Measurements from ENCODE around the gene BRCA1. TPM values are rescaled to one million over a fixed set of nuclear protein-coding genes. Genes with fewer than 3 reads are reported as not detected.
"Not testable (repeated sequence)": the region's sequence is repeated elsewhere in the genome, so short reads cannot be mapped to it uniquely, and the experiment has no call there.

BRCA1 gene
- total RNA-seq = 6.4 TPM

DNA sequence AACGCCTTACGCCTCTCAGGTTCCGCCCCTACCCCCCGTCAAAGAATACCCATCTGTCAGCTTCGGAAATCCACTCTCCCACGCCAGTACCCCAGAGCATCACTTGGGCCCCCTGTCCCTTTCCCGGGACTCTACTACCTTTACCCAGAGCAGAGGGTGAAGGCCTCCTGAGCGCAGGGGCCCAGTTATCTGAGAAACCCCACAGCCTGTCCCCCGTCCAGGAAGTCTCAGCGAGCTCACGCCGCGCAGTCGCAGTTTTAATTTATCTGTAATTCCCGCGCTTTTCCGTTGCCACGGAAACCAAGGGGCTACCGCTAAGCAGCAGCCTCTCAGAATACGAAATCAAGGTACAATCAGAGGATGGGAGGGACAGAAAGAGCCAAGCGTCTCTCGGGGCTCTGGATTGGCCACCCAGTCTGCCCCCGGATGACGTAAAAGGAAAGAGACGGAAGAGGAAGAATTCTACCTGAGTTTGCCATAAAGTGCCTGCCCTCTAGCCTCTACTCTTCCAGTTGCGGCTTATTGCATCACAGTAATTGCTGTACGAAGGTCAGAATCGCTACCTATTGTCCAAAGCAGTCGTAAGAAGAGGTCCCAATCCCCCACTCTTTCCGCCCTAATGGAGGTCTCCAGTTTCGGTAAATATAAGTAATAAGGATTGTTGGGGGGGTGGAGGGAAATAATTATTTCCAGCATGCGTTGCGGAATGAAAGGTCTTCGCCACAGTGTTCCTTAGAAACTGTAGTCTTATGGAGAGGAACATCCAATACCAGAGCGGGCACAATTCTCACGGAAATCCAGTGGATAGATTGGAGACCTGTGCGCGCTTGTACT is at the start of gene BRCA1:
TSS of gene BRCA1 (minus strand) at position 232 of the 834 bp plus-strand sequence. CDS start 1,268 bp downstream, outside the sequence.
- peak; percentile 88 for DNase-seq

DNA sequence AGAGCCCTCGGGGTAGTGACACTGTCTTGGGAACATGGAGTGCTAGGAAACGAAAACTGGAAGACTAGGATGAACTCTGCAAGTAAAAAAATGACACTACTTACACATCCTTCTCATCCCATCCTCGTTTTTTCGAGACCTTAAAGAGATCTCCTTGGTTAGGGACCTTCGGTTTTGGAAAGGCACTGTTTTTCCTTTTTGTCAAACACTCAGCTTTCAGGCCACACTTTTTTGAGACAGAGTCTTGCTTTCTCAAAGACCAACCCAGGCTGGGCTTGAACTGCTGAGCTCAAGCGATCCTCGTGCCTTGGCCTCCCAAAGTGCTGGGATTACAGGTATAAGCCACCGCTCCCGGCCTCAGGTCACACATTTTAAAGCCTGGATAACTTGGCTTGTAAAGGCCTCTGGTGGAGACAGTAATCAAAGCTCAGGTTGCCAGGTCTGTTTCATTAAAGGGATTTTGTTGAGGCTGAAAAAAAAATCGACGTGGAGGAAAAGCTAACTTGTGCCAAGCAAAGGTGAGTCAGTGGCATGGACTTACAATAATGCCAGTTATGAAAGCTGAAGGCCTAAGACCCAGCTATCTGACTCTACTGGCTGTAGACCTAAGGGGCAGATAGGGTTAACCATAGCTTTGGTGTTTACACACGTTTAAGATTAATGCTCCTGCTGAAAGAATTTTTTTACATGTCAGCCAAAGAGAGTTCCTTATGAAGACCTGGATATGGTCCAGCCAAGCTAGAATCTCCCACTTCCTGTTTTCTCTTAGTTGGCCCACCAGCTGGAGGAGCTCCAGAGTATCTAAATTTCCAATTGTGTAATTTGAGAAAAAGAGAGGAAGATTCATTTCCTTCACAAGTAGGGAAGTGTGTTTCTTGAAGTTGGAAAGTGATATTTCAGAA is 46.7 kb upstream of the BRCA1 start:
- no peak for DNase-seq

DNA sequence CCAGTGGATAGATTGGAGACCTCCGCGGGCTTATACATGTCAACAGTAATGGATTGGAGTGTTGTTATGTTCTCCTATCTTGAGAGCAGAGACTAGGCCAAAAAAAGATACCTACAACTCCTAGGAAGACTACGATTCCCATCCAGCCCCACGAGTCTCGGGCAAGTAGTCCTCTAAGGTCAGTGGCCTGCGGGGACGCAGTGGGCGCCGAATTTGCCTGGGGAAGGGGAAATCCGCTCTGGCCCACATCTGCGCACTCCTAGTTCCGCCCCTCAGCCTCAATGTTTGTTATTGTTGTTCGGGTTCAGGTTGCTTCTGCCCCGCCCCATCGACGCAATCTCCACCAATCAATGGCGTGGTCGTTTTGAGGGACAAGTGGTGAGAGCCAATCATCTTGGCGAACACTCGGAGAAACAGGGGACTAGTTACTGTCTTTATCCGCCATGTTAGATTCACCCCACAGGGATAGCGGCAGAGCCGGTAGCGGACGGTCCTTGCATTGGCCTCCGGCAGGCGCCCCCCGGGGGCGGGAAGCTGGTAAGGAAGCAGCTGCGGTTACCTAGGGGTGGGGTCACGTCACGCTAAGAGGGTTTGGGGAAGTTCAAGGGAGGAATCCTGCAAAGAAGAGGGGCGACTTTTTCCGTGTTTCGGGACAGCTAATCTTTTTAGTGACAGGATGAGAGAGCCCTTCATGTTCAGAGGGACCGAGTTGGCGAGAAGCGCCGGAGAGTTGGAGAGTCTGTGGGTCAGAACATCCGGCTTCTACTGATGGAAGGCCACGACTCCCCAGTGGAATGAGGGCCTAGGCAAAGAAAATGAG is 45.8 kb upstream of the BRCA1 start, which contains the start of gene NBR1:
TSS of gene NBR1 (plus strand) at position 449 of the 820 bp plus-strand sequence. CDS start 4,586 bp downstream, outside the sequence.
- peak; percentile 96 for DNase-seq

DNA sequence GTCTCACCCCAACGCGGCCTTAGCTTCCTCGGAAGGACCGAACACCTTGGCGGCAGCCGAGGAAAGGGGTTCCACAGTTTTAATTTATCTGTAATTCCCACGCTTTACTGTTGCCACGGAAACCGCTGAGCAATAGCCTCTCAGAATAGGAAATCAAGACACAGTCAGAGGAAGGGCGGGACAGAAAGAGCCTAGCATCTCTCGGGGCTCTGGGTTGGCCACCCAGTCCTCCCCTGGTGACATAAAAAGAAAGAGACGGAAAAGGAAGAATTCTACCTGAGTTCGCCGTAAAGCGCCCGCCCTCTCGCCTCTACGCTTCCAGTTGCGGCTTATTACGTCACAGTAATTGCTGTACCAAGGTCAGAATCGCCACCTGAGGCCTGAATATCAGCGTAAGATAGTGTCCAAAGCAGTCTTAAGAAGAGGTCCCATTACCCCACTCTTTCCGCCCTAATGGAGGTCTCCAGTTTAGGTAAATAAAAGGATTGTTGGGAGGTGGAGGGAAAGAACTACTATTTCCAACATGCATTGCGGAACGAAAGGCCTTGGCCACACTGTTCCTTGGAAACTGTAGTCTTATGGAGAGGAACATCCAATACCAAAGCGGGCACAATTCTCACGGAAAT is 45.1 kb upstream of the BRCA1 start:
- peak; percentile 89 for DNase-seq

DNA sequence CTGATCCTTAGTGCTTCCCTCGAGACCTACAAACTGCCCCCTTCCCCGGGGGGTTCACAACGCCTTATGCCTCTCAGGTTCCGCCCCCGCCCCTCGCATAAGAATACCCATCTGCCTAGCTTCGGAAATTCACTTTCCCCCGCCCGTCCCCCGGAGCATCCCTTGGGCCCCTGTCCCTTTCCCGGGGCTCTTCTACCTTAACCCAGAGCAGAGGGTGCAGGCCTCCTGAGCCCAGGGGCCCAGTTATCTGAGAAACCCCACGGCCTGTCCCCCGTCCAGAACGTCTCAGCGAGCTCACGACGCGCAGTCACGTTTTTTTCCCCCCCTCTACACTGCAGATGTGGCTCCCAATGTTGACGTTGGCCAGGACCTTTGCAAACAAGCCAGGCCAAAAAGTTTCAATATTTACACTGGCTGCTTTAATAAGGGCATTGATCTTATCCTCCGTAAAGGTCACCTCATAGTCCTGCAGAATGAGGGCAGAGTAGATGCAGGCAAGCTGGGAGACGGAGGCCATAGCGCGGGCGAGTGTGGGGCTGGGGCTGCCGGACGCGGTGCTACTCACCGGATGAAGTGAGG is 44.5 kb upstream of the BRCA1 start:
- peak; percentile 20 for DNase-seq

DNA sequence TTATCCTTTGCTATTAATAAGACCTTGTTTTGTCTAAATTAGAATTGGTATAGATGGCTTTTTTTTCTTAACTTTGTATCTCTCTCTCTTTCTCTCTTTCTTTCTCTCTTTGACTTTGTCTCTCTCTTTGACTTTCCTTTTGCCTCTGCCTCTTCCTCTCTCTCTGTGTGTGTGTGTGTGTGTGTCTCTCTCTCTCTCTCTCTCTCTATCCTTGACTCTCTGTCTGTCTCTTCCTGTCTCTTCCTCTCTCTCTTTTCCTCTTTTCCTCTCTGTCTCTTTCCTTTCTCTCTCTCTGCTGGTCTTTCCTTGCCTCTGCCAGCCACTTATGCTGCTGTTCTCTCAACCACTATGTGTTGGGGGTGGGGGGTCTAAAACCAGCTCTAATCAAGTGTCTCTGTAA is 40.8 kb upstream of the BRCA1 start:
- not testable (repeated sequence) for DNase-seq

DNA sequence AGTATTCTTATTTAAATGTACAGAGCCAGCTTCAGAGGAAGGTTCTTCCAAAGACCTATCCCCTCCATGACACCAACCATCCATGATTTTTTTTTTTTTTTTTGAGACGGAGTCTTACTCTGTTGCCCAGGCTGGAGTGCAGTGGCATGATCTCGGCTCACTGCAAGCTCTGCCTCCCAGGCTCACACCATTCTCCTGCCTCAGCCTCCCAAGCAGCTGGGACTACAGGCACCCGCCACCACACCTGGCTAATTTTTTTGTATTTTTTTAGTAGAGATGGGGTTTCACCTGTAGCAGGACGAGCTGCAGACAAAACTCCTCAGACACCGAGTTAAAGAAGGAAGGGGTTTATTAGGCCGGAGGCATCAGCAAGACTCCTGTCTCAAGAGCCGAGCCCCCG is 34.8 kb upstream of the BRCA1 start:
- DNase-seq = not testable (repeated sequence)

DNA sequence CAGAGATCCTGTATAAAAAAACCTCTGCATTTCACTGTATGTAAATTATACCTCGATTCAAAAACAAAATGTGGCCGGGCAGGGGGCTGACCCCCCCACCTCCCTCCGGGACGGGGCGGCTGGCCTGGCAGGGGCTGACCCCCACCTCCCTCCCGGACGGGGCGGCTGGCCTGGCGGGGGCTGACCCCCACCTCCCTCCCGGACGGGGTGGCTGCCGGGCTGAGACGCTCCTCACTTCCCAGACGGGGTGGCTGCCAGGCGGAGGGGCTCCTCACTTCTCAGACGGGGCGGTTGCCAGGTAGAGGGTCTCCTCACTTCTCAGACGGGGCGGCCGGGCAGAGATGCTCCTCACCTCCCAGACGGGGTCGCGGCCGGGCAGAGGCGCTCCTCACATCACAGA is 34.1 kb upstream of the BRCA1 start:
- not testable (repeated sequence) for DNase-seq

DNA sequence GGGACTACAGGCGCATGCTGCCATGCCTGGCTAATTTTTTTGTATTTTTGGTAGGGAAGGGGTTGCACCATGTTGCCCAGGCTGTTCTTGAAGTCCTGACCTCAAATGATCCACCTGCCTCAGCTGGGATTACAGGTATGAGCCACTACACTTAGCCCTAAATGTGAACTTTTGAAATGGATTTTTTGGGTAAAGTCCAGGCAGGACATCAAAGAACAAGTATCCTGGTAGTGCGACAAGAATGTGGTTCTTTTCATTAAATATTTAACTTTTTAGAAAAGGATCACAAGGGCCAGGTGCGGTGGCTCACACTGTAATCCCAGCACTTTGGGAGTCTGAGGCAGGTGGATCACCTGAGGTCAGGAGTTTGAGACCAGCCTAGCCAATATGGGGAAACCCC is 30.5 kb upstream of the BRCA1 start:
- no peak for DNase-seq

DNA sequence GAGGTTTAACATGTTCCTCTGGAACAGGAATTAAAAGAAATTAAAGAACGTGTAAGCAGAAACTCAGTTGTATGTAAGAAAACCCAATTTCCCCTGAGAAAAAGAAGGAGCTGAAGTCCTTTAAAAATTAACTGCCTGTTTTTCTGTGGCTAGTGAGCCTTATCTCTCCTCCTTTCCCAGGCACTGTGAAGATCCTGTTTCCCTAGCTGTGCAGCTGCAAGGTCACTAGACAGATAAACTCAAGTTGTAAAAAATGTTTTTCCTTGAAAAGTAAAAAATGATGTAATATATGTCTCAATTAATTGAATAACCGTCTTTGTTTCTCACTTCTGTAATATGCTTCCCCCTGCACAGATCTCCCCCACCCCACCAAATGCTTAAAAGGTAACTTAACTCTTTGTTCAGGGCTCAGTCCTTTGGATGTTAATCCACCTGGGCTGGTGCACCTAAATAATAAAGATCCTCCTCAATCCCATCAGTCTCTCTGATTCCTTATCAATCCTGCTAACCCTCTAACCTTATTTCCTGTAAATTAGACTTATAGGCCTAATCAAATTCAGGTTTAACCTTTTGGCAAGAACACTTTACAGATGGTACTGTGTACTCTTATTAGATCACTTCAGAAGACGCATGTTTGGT is 28.2 kb upstream of the BRCA1 start:
- DNase-seq = not testable (repeated sequence)

DNA sequence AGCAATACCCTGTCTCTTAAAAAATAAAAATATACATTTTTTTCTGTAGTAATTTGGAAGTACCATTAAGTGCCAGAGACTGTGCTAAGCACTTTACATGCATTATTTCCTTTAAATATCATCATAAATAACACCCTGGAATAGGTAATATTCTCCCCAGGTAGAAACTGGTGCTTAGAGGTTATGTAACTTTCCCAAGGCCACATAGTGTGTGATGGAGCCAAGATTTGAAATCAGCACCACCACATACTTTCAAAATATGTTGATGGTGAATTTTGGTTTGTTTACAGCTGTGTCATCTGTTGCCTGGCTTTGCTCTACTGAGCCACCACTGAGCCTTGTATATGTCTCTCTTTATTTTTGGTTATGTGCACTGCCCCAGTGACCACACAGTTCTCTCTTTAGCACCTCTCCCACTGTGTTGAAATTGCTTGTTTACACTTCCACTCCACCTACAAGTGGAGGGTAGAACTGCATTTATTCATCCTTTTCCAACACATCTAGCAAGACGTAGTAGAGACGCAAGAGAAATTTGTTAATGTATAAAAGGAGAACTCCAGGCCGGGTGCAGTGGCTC is 26.8 kb upstream of the BRCA1 start:
- DNase-seq = no peak

DNA sequence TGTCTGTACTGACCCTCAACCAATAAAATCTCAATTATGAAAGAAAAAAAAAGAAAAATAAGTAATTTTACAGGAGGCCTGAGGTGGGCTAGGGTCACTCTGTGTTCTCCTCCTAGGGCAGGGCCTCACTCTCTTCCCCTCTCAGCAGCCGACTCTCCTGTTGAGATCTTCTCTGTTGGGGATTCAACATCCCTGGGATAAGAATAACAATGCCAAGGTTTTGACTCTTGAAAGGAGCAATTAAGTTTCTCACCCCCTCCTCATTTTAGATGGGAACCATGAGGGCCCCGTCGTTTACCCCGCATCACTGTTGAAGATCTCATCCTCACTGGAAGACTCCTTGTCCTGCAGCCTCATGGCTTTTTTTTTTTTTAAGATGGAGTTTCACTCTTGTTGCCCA is 21.5 kb upstream of the BRCA1 start:
- no peak for DNase-seq

DNA sequence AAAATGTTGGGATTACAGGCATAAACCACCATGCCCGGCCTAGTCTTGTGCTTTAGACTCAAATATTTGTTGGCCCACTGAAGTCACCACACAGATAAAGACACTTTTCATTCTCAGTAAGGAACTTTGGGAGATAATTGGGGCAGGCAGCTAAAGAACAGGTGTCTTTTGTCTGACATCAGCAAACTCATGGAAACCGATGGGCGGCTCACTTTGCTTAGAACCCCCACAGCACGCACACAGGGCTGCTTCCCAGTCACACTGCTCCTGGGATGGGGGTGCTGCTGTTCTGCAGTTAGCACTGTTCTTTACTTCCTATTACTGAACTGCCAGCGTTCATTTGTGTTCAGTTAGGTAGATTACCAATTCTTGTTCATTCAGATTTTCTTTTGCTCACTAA is 18.0 kb upstream of the BRCA1 start:
- DNase-seq = no peak

DNA sequence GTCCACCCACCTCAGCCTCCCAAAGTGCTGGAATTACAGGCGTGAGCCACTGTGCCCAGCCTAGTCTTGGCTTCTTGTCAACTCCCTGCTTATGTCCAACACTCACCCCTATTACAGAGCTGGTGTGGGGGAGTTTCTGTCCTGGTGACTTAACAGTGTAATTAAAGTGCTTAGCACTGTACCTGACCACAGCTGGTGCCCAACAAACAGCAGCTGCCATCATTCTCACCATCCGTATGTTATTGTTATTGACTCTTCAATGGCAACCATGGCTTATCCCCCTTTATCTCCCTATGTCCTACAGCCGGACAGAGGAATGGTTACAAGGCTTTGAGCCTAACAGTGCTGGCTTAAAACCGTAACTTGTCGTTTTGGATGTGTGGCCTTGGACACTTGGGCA is 17.0 kb upstream of the BRCA1 start:
- no peak for DNase-seq

DNA sequence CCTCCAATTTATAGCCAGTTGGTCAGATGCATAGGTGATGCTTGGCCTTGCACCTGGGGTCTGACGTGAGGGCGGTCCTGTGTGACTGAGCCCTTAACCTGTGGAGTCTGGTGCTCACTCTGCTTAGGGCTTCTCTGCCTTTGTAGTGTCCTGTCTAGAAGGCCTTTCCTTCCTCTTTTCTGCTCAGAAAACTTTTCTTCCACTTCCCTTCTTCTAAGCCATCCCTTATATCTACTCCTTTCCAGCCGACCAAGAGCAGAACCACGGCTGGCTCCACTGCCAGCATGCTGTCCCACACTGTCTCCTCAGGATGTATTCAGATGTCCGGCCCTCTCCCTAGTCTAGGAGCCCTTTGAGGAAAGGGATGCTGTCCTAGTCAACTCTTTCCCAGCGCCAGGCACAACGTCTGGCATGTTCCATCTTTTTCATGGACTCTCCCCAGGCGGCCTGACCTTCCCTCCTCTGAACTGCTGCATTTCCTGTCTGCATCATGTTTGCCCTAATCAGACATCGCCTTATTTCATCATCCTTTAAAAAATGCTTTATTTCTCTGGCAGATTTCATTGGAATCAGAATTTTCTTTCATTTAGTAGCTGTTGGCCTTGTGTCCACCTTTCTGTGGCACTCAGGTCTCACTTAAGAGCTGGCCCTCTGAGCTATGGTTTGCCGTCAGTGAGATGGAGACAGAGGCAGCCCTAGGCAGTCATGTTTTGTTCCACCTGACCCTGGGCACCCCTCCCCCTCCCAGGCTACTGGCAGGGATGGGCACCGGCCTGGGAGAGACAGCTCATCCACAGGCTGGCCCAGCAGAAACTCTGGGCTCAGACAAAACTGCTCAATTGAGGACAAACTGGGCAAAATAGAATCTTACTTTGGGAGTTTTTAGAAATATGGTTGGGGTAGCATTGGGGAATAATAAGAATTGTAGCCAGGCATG is 15.5 kb upstream of the BRCA1 start:
- DNase-seq = no peak

DNA sequence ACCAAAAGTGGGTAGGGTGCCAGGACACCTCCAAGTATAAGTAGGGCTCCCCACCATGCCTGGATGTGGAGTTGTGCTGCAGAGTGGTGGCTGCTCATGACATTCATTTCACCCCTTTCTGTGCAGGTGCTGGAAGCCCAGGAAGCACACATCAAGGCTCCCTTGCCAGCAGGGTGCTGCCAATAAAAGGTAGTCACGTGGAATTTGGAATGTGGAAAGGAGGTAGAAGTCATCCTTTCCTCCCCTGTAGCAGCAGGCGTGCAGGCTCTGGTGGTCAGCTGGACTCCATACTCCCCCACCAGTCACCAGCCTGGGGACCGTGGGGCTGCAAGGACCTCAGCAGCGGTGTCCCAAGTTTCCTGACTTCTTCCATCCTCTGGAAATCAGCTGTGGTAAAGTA is 13.4 kb upstream of the BRCA1 start:
- not testable (repeated sequence) for DNase-seq

DNA sequence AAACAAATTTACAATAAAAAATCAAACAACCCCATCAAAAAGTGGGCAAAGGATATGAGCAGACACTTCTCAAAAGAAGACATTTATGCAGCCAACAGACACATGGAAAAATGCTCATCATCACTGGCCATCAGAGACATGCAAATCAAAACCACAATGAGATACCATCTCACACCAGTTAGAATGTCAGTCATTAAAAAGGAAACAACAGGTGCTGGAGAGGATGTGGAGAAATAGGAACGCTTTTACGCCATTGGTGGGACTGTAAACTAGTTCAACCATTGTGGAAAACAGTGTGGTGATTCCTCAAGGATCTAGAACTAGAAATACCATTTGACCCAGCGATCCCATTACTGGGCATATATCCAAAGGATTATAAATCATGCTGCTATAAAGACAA is 11.4 kb upstream of the BRCA1 start:
- not testable (repeated sequence) for DNase-seq

DNA sequence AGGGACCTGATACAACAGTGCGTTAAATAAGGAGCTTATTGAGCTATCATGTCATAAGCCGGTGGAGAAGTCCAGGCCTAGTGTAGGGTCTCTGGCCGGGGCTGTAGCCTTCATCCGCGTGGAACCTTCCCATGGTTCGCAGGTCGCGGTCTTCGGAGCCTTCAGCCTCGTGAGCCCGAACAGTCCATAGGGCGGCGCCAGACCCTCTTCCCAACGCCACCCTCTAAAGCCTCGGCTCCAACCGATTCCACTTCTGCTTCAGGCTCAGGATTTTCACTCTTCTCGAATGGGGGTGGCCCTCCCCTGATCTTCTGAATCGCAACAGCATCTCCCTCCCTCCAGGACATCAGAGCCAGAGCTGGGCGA is 10.3 kb upstream of the BRCA1 start:
- no peak for DNase-seq

DNA sequence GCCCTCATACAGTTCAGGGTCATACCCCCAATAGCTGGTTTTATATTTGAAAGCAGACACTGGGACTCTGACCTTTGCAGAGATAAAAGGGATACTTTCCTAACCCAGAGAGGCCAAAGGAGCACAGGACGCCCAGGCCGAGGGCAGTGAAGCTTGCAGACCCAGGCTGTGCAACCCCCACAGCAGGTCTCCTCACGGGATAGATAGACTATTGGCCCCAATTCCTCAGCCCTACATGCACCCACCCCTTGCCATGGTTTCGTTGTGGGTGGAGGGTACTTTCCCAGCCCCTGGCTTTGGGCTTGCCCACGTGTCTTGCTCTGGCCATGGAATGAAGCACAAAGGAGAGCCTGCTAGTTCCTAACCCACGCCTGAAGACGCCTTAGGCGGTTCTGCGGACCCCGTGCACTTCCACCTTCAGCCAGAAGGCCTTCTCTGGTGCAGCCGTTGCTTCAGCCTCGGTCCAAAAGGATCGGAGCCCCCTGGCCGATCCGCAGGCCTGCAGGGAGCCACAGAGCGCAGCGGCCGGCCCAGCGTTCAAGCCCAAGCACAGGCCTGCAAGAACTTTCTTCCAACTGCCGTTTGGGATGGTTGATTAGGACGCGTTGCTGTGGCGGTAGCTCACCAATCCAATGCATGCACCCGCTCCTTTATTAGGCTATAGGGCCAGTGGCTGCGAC is 9.8 kb upstream of the BRCA1 start:
- no peak for DNase-seq
